Thyroid gland (tissue), 4 donors: Measurements from ENCODE around the gene ZFR. TPM values are rescaled to one million over a fixed set of nuclear protein-coding genes. Genes with fewer than 3 reads are reported as not detected.

Source experiments
- DNase-seq, 2 donors: peaks; one replicate each; pipeline ENCODE4 v3.0.0-alpha.2; 2019
- H3K27ac ChIP-seq, 3 donors: fragments of 200-600 bp; sonication (generic); 1 replicate in 2 of 3; 2 replicates in 1 of 3; pipeline ENCODE4 v1.5.1; 2016 to 2019; ENCODE audit warnings: mild to moderate bottlenecking in 1 of 3, moderate library complexity in 1 of 3
- H3K27me3 ChIP-seq: fragments of 200-600 bp; sonication (generic); one replicate; pipeline ENCODE4 v1.5.1; 2019
- H3K36me3 ChIP-seq, 2 donors: fragments of 200-600 bp; sonication (generic); one replicate each; pipeline ENCODE4 v1.5.1; 2016 to 2019
- H3K4me1 ChIP-seq, 2 donors: fragments of 200-600 bp; sonication (generic); one replicate each; pipeline ENCODE4 v1.5.1; 2017 to 2019
- H3K4me3 ChIP-seq, 3 donors: fragments of 200-600 bp; sonication (generic); replicated peaks in 1 of 3; 1 replicate in 2 of 3; 2 replicates in 1 of 3; pipeline ENCODE4 v1.5.1; 2016; ENCODE audit warnings: mild to moderate bottlenecking in 1 of 3
- H3K9me3 ChIP-seq: fragments of 200-600 bp; sonication (generic); one replicate; pipeline ENCODE4 v1.5.1; 2017
- CTCF ChIP-seq, 6 experiments: fragments of 200-600 bp in 3 of 6; fragments of 450-650 bp in 3 of 6; sonication (generic) in 3 of 6; IDR thresholded peaks; one replicate each; pipeline ENCODE4 v1.5.1; 2016 to 2019; ENCODE audit warnings: antibody characterized with exemption in 6 of 6, mild to moderate bottlenecking in 2 of 6, inconsistent platforms in 1 of 6, moderate library complexity in 1 of 6
- POLR2A ChIP-seq, 2 donors: fragments of 450-650 bp; IDR thresholded peaks; one replicate each; pipeline ENCODE4 v1.6.1; 2017; ENCODE audit warnings: antibody characterized with exemption in 2 of 2, mild to moderate bottlenecking in 2 of 2, moderate library complexity in 1 of 2
- WGBS, 2 donors: methylation state at CpG; one replicate each; pipeline ENCODE4 v1.1.5; 2017; 5-methylcytosine and 5-hydroxymethylcytosine counted together
- intact Hi-C: fragments of 100-400 bp; cut with DNase I; formaldehyde crosslinking; loops from one replicate; pipeline ENCODE4 v1.15.1; 2023
- microRNA counts, 2 donors: library from miRNA; unstranded; fragments of <30 nt; microRNA quantifications; one replicate each; lab custom pipeline; 2016 to 2017
- microRNA-seq: library from miRNA; unstranded; fragments of <30 nt; microRNA quantifications from one replicate; pipeline ENCODE4, GENCODE V29; 2016
- small RNA-seq: library from RNA; depleted of rRNA; stranded (forward); fragments of <200 nt; gene quantifications from one replicate; pipeline ENCODE3, GENCODE V24; 2016
- total RNA-seq, 4 donors: library from RNA; depleted of rRNA; stranded (reverse); fragments of >200 nt; gene quantifications; one replicate each; pipeline ENCODE4 v1.2.3, GENCODE V29; 2016

The ZFR gene
- total RNA-seq, 4 donors from 2014 or later, result 85.1 to 109 (median 92.2) TPM

DNA sequence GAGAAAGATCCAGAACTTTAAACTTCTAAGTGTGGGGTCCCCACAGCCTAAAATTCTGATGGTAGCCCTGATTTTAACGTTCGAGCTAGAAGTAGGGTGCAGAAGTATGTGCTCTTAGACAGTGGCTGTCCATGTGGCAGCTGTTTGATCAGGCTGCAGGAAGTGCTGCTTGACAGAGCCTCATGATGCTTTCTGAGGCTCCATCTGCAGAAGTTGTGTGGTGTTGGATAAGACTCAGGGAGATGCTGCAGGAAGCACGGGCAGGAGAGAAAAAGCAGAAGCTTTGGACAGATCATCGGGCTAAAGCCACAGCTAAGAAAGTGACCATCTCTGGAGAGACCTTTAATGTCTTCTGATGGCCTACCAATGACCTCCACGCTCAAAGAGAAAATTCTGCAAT is 139.9 kb downstream of the ZFR start:
- H3K36me3 ChIP-seq, result no peaks in the 10 kb centered on the region
- WGBS, 2 donors, result 75 to 83% methylated on average over 5 of the region's 5 CpGs
- H3K27me3 ChIP-seq, result no peaks in the 10 kb centered on the region
- H3K4me3 ChIP-seq, result no peak overlapping the region
- DNase-seq, result no peak
- no peak overlapping the region for H3K27ac ChIP-seq
- H3K9me3 ChIP-seq, result no peaks in the 10 kb centered on the region
- TF ChIP-seq POLR2A (IDR thresholded peaks at IDR 0.05) (no peak), CTCF (IDR thresholded peaks at IDR 0.05) (no peak)
- peaks cover 15 to 43% of the 10 kb centered on the region in 2 donors for H3K4me1 ChIP-seq
- intact Hi-C loops, result no loop called here

MicroRNAs encoded within 50 kb of the gene (microRNA counts, 767-probe panel; counts per million panel counts)
- microRNA hsa-miR-579 (lab: Ali Mortazavi, UCI), result 2,699 to 5,087 counts per million in 2 donors

Small RNAs within 50 kb of the gene (microRNA-seq; reads per million reads assigned to microRNA genes)
- 2.6 reads per million for gene MIR579

Small RNAs within 50 kb of the gene (small RNA-seq; reads per million reads assigned to genes)
- not detected for gene MIR579
- not detected for gene RNU6-378P

Other genes with a start within 250 kb of the ZFR start
- gene MTMR12, start 131.8 kb downstream of the ZFR start, total RNA-seq, result 10 to 100 TPM; 28.9 to 45.3 (median 37.3) TPM
- gene SUB1, start 140.8 kb upstream of the ZFR start, total RNA-seq, result 100 to 1,000 TPM in 2 of 4 donors, 10 to 100 TPM in 2; 62.7 to 217 (median 113) TPM